SK-MEL-5 (cell line): Measurements from ENCODE around the gene ADGRG6. TPM values are rescaled to one million over a fixed set of nuclear protein-coding genes. Genes with fewer than 3 reads are reported as not detected.
A peak's percentile ranks its signal among the peaks of the same experiment; 100 is the strongest.

Source experiments
- DNase-seq: peaks from one replicate; pipeline ENCODE4 v3.0.0-alpha.2; 2016; ENCODE audit warnings: low read depth, low spot score
- in situ Hi-C: cut with HindIII; loops from 2 replicates; pipeline ENCODE4 v1.10.0; 2016; ENCODE audit warnings: low sequenced_read_pairs, high pct_unique_total_duplicates, low pct_unique_long_range_greater_than_20kb
- total RNA-seq: library from RNA; depleted of rRNA; stranded (reverse); fragments of >200 nt; shearing (Covaris generic); gene quantifications from 2 replicates; pipeline ENCODE4 v1.2.3, GENCODE V29; 2014

The ADGRG6 gene
- total RNA-seq, 1 experiment from 2014 or later: 134 TPM

- in situ Hi-C loops: no loop called here
- DNase-seq: no peak
These were observed 54.5 kb downstream of the ADGRG6 start for GRCh38 chr6:142356201-142356883.

DNA sequence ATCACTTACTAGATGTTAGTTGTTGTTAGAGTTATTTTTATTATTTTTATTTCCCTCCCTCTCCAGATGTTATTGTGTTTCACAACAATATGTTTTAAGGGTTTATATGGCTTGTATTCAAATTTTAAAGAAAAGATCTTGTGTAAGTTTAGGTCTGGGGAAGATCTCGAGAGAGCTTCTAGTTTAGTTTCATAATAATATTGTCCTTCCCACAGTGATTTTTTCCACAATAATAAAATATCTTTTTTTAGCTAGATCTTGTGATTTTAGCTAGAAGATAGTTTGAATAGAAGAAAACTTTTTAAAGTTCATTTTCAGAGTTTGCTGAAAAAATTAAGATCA is 55.0 kb downstream of the ADGRG6 start:
- in situ Hi-C loops: no loop called here
- no peak for DNase-seq

DNA sequence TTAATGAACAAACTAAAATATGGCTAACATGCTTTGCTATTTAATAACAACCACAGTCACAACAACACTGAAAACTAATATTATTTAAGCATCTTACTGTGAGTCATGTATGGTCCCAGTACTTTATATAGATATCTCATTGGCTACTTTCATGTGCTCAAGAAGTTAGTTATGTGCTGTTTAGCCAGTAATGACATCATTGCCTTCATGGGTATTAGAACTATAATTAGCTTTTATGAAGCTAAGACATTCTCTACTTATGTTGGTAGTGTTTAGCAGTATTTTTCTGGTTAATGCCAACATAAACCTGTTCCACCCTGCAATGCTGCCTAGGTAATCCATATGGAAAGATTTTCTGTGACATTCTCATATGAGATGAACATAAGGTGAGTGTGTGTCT is 56.1 kb downstream of the ADGRG6 start:
- DNase-seq: no peak
- in situ Hi-C loops: no loop called here

- no peak for DNase-seq
- in situ Hi-C loops: no loop called here
These were observed 57.6 kb downstream of the ADGRG6 start for GRCh38 chr6:142359271-142359960.

GRCh38 chr6:142361345-142361744 is 59.5 kb downstream of the ADGRG6 start:
- DNase-seq: no peak
- in situ Hi-C loops: no loop called here

GRCh38 chr6:142361779-142362750 is 60.3 kb downstream of the ADGRG6 start:
- no peak for DNase-seq
- in situ Hi-C loops: no loop called here

GRCh38 chr6:142367061-142367460 is 65.3 kb downstream of the ADGRG6 start:
- in situ Hi-C loops: no loop called here
- no peak for DNase-seq

DNA sequence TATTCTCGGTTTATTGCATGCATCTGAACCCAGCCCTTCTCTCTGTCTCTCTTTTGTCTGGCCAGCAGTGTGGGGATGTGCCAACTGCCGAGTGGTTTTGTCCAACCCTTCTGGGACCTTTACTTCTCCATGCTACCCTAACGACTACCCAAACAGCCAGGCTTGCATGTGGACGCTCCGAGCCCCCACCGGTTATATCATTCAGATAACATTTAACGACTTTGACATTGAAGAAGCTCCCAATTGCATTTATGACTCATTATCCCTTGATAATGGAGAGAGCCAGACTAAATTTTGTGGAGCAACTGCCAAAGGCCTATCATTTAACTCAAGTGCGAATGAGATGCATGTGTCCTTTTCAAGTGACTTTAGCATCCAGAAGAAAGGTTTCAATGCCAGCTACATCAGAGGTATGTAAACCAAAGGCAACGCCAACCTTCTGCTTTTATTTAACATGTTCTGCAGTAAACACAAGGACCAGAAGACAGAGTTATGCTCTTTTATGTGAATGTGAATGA is 65.8 kb downstream of the ADGRG6 start:
- peak; percentile 25 for DNase-seq
- in situ Hi-C loops: no loop called here

DNA sequence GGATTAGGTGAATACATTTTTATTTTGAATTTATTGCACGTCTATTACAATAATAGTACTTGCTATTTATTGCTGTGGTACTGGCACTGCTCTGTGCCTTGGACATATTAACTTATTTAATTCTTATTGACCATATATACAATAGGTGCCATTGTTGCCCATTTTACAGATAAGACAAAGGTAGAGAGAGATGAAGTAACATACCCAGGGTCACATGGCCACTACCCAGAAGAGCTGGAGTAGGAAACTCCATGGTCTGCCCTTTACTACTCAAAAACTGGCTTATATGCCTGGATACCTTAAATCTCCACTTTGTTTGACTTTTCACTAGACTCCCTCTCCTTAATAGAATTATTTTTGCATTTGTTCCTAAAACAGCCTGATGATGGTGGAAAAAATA is 67.5 kb downstream of the ADGRG6 start:
- DNase-seq: no peak
- in situ Hi-C loops: no loop called here

DNA sequence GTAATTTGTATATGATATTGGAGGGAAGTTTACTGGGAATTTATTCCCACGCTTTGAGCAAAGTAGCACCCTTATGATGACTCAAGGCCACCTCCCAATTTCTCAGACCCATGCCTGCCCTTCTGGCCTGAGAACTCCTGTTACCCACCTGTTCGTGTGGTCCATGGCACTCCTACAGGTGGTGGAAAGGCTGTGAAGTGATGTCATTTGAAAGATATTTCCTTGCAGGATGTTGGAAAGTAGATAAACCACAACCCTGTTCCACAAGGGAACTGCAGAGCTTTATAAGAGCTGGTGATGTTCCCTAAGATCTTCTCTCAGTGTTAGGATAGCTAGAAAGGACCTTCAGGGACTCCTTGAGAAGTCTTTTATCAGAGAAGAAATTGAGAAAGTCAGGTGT is 70.5 kb downstream of the ADGRG6 start:
- in situ Hi-C loops: no loop called here
- DNase-seq: no peak

- in situ Hi-C loops: no loop called here
- no peak for DNase-seq
These were observed 71.7 kb downstream of the ADGRG6 start for GRCh38 chr6:142373268-142374090.

GRCh38 chr6:142374091-142374770 is 72.4 kb downstream of the ADGRG6 start:
- DNase-seq: no peak
- in situ Hi-C loops: no loop called here

DNA sequence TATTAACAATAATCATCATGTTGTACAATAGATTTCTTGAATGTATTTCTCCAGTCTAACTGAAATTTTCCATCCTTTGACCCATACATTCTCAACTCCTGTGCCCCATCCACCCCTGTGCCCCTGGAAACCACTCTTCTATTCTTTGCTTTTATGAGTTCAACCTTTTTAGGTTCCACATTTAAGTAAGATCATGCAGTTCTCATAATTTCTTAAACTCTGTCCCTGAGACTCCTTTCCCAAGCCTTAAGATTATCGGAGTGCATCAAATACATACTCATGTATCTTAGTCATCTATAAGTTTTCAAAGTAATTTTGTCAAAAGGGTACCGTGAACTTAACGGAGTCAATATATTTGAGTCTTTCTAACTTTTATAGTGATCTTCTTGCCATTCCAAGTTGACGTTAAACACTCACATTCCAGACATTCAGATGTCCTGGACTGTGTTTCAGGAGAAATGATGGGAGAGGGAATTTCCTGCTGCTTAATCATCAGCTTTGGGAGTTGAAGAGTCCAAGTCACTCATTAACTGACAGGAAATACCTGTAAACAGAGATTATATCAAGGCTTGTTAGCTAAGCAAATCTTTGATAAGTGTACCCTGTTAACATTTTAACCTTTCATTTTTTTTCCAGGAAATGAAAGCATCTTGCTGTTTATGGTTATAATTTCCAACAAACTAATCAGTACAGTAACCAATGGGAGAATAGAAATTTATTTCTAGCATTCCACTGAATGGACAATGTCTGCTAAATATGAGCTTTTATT is 73.3 kb downstream of the ADGRG6 start:
- in situ Hi-C loops: no loop called here
- peak; percentile 29 for DNase-seq

DNA sequence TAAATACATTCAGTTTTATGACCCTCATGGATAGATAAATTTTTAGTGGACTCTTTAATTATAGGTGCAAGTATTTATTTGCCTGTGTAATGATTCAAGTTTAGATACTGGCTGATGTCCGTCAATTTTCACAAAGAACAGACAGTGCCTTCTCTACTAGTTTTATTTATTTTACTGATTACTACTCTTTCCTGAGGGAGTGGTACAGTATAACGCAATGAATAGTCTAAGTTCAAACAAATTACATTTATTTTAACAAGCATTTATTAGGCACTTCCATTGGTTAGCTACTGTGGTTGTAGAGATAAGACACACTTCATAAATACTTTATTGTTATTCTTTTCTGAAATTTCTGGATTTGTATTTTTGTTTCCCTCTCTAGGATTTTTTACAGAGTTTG is 74.3 kb downstream of the ADGRG6 start:
- DNase-seq: no peak
- in situ Hi-C loops: no loop called here

GRCh38 chr6:142376800-142377496 is 75.1 kb downstream of the ADGRG6 start:
- in situ Hi-C loops: no loop called here
- DNase-seq: peak; percentile 73

DNA sequence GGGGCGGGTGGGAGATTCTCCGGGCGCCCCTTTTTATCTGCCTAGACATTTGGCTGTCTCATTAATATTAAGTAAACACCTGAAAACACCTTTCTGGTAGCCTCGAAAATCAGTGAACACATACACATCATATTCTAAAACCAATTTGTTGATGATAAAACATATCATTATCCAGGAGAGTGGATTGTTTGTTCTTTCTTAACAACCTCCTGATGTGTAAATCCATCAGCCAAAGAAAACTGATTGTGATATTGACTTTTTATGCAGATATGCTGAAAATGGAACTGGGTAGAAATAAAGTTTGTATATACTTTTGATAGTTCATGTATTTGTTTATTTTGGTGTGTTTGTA is 75.7 kb downstream of the ADGRG6 start:
- in situ Hi-C loops: no loop called here
- DNase-seq: no peak
